Ascending aorta (tissue), 2 donors: ENCODE results near the gene CTIF. TPM values are rescaled to one million over a fixed set of nuclear protein-coding genes. Genes with fewer than 3 reads are reported as not detected.
A peak's percentile ranks its signal among the peaks of the same experiment; 100 is the strongest.
"Not testable (repeated sequence)": the region's sequence is repeated elsewhere in the genome, so short reads cannot be mapped to it uniquely, and the experiment has no call there.

ENCODE experiments used
- DNase-seq, 2 donors: peaks; one replicate each; pipeline ENCODE4 v3.0.0-alpha.2; 2019; ENCODE audit warnings: low spot score in 2 of 2
- H3K27ac ChIP-seq, 2 donors: fragments of 200-600 bp; sonication (generic); one replicate each; pipeline ENCODE4 v1.5.1; 2016 to 2017; ENCODE audit warnings: mild to moderate bottlenecking in 1 of 2
- H3K27me3 ChIP-seq: fragments of 200-600 bp; sonication (generic); one replicate; pipeline ENCODE4 v1.5.1; 2017
- H3K36me3 ChIP-seq, 2 donors: fragments of 200-600 bp; sonication (generic); one replicate each; pipeline ENCODE4 v1.5.1; 2016
- H3K4me1 ChIP-seq, 2 donors: fragments of 200-600 bp; sonication (generic); one replicate each; pipeline ENCODE4 v1.5.1; 2016 to 2017; ENCODE audit warnings: mild to moderate bottlenecking in 1 of 2
- H3K4me3 ChIP-seq, 2 donors: fragments of 200-600 bp; sonication (generic); one replicate each; pipeline ENCODE4 v1.5.1; 2016 to 2017; ENCODE audit warnings: mild to moderate bottlenecking in 1 of 2
- H3K9me3 ChIP-seq, 2 donors: fragments of 200-600 bp; sonication (generic); one replicate each; pipeline ENCODE4 v1.5.1; 2016
- intact Hi-C: fragments of 100-400 bp; cut with DNase I; formaldehyde crosslinking; loops from one replicate; pipeline ENCODE4 v1.15.1; 2023
- total RNA-seq: library from RNA; depleted of rRNA; stranded (reverse); fragments of >200 nt; gene quantifications from one replicate; pipeline ENCODE4 v1.1.0, GENCODE V29; 2016
- TF ChIP-seq, protein P1 (sequence below), 3 experiments: fragments of 200-600 bp in 2 of 3; fragments of 450-650 bp in 1 of 3; sonication (generic) in 2 of 3; IDR thresholded peaks; one replicate each; pipeline ENCODE4 v1.5.1; 2016 to 2019; ENCODE audit warnings: antibody characterized with exemption in 3 of 3, mild to moderate bottlenecking in 1 of 3, moderate library complexity in 1 of 3

CTIF gene
- total RNA-seq, 1 donor from 2014 or later: 55.3 TPM

DNA sequence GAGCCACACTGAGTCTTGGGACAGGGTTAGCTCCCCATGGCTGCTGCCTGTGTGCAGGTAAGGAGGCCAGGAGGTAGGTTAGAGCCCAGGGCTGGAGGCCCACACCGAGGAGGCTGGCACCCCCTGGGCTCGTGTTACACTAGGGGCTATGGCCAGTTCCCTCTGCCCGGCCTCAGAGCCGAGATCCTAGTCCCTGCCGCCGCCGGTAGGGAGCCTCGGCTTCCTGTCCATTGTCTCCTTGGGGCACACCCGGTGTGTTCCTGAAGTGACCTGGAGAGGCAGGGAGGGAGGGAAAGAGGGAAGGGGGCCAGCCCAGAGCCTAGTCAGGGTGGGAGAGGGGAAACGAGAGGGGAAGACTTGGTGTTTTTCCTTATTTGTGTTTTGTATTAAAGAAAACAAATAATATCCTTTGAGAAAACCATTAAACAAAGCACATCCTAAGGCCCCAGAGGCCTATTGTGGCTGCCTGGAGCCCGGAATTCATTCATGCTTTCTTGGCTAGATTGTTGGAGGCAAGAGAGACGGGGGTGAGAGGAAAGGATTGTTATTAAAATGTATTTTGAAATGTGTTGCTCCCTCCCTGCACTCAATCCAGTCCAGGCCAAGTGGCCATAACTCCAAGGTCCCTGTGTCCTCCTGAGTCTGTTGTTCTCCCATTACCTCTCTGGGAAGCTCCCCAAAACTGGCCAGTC lies 170.7 kb downstream of the CTIF start:
- TF ChIP-seq, protein P1, sequence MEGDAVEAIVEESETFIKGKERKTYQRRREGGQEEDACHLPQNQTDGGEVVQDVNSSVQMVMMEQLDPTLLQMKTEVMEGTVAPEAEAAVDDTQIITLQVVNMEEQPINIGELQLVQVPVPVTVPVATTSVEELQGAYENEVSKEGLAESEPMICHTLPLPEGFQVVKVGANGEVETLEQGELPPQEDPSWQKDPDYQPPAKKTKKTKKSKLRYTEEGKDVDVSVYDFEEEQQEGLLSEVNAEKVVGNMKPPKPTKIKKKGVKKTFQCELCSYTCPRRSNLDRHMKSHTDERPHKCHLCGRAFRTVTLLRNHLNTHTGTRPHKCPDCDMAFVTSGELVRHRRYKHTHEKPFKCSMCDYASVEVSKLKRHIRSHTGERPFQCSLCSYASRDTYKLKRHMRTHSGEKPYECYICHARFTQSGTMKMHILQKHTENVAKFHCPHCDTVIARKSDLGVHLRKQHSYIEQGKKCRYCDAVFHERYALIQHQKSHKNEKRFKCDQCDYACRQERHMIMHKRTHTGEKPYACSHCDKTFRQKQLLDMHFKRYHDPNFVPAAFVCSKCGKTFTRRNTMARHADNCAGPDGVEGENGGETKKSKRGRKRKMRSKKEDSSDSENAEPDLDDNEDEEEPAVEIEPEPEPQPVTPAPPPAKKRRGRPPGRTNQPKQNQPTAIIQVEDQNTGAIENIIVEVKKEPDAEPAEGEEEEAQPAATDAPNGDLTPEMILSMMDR (IDR thresholded peaks at IDR 0.05): no peak
- intact Hi-C loops: loop anchor here (5.0 kb wide), 1 partner anchor 58 kb away; no protein-coding TSS in a partner anchor
- peaks cover 0 to 2% of the 10 kb centered on the region in 2 donors for H3K4me1 ChIP-seq
- H3K27ac ChIP-seq: peak overlapping the region in 1 of 2 donors; percentile 19
- peaks cover 0 to 6% of the 10 kb centered on the region in 2 donors for H3K36me3 ChIP-seq
- no peak overlapping the region for H3K4me3 ChIP-seq
- no peaks in the 10 kb centered on the region for H3K27me3 ChIP-seq
- no peak for DNase-seq
- H3K9me3 ChIP-seq: no peaks in the 10 kb centered on the region

DNA sequence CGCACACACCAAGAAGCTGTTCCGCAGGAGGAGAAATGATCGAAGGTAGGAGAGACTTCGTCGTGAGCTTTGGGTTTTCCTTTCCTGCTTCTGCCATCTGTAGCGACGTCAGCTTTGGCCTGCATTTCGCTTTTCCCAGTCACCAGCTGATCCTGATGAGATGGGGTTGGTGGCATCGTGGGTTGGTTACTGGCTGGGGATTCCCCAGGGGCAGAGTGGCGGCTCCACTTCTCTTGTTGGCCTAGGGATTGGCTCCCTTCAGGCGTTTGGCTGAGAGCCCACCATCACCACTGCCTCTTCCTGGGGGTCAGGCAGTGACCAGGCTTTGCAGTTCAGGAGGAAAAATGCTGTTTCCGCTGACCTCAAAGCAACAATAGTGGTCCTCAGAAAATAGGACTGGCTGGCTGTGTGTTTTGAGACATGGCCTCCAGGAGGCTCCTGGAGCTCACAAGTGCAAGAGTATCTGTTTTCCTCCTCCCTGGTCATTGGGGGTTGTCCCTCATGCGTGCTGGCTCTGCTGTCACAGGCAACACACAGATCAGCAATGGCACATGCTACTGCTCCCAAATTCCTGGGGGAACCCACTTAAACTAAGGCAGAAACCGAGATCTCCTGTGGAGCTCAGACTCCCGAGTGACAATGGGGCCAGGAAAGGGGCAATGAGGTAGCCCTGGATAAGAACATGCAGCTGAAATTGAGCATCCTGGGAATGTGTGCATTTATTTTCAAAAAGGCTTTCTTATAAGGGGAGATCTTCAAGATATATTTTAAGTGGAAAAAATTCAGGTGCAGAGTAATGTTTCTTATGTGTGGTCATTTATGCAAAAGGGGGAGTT lies 173.0 kb downstream of the CTIF start:
- intact Hi-C loops: loop anchor here (5.0 kb wide), 1 partner anchor 55 kb away; no protein-coding TSS in a partner anchor
- DNase-seq: no peak

DNA sequence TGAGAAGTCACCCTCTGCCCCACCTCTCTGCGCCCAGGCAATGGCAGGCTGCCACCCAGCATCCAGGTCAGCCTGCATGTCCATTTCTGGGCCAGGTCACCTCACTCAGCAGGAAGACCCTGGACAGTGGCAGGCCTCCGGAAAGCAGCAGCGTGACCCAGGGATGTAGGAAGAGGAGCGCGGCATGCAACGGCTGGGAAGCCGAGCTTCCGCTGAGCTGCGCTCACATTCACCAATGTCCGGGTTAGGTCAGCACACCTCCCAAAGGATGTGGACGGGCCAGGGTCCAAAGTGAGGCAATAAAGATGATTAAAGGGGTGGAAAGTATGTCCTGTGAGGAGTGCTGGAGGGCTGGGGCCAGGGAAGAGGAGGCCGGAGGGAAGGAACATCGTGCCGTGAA lies 174.5 kb downstream of the CTIF start:
- Histone ChIP-seq H3K27ac (no peak overlapping the region), H3K27me3 (no peaks in the 10 kb centered on the region)
- TF ChIP-seq, protein P1 (IDR thresholded peaks at IDR 0.05): no peak

More for the DNA sequence above, 173.0 kb downstream of the CTIF start:
- Histone ChIP-seq H3K4me1 (peaks cover 0 to 1% of the 10 kb centered on the region in 2 donors), H3K36me3 (peaks cover 0 to 6% of the 10 kb centered on the region in 2 donors), H3K27me3 (no peaks in the 10 kb centered on the region), H3K27ac (no peak overlapping the region), H3K4me3 (no peak overlapping the region), H3K9me3 (no peaks in the 10 kb centered on the region)
- TF ChIP-seq, protein P1 (IDR thresholded peaks at IDR 0.05): peak; percentile 22 to 63 (median 48)

DNA sequence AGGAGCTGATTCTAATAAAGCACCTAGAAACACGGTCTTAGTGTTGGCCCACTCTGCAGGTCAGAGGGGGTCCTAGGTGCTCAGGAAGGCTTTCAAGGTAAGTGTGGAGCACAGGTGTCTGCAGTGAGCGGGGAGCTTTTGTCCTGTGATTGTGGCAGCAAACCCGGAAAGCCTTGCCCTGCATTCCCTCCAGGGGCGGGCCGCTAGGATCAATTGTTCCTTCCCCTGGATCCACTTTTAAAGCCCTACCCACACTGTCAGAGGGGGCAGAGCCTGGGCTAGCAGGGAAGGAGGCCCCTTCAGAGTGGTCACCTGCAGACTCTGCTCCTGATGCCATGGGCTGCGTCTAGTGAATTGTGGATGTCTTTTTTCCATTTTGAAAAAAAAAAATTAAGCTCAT lies 176.0 kb downstream of the CTIF start:
- DNase-seq: no peak
- Histone ChIP-seq H3K4me1 (no peaks in the 10 kb centered on the region), H3K4me3 (no peak overlapping the region), H3K9me3 (no peaks in the 10 kb centered on the region), H3K27ac (no peak overlapping the region), H3K27me3 (no peaks in the 10 kb centered on the region), H3K36me3 (peaks cover 0 to 6% of the 10 kb centered on the region in 2 donors)
- TF ChIP-seq, protein P1 (IDR thresholded peaks at IDR 0.05): no peak
- intact Hi-C loops: loop anchor here (5.0 kb wide), 1 partner anchor 52 kb away; no protein-coding TSS in a partner anchor

More for the DNA sequence above, 174.5 kb downstream of the CTIF start:
- intact Hi-C loops: loop anchor here (5.0 kb wide), 1 partner anchor 54 kb away; no protein-coding TSS in a partner anchor
- Histone ChIP-seq H3K4me1 (no peaks in the 10 kb centered on the region), H3K4me3 (no peak overlapping the region), H3K9me3 (no peaks in the 10 kb centered on the region), H3K36me3 (peaks cover 0 to 6% of the 10 kb centered on the region in 2 donors)
- no peak for DNase-seq

DNA sequence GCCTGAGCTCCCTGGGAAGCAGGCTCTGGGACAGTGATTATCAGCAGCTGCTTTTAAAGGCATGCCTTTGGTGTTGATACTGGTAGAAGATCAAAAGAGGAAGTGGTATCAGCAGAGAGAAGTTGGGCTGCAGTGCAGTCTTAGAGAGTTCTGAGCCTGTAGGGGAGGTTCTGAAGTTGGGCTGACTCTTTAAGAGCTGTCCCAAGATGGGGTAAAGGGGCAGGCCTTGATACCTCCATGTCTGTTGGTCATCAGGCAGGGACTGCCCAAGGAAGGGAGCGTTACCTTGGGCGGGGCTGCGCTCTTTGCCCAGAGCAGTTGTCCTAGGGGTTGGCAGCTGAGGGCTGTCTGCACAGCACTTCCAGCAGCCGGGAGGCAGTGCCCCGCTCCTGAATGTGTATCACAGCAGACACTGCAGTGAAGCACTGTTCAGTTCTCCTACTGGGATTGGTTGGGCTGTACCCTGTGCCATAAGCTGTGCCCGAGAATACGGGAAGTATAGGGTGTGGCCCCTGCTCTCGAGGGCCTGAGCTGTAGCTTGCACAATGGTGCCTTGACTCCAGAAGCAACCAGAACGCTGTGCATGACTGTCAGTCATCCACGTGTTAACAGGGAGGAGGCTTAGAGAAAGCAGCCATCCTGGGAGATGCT lies 177.0 kb downstream of the CTIF start:
- TF ChIP-seq, protein P1 (IDR thresholded peaks at IDR 0.05): no peak
- no peak overlapping the region for H3K4me3 ChIP-seq

DNA sequence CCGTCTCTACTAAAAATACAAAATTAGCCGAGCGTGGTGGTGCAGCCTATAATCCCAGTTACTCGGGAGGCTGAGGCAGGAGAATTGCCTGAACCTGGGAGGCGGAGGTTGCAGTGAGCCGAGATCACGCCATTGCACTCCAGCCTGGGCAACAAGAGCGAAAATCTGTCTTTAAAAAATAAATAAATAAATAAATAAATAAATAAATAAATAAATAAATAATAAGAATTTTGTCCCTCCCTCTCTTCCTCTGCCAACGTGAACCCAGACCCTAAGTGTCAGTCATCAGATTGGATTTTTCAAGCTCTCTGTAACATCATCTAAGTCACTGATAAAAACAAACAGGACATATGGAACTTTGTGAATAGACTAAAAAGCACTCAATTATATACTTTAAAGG lies 178.4 kb downstream of the CTIF start:
- peaks cover 8 to 14% of the 10 kb centered on the region in 2 donors for H3K4me1 ChIP-seq
- H3K4me3 ChIP-seq, H3K27ac ChIP-seq, H3K36me3 ChIP-seq, H3K9me3 ChIP-seq, intact Hi-C loops, DNase-seq, H3K27me3 ChIP-seq: not testable (repeated sequence)

More for the DNA sequence above, 177.0 kb downstream of the CTIF start:
- intact Hi-C loops: no loop called here
- peaks cover 1 to 7% of the 10 kb centered on the region in 2 donors for H3K4me1 ChIP-seq
- peak; percentile 29 to 69 for DNase-seq
- H3K9me3 ChIP-seq: no peaks in the 10 kb centered on the region
- H3K27ac ChIP-seq: no peak overlapping the region
- H3K27me3 ChIP-seq: no peaks in the 10 kb centered on the region
- H3K36me3 ChIP-seq: peaks cover 0 to 6% of the 10 kb centered on the region in 2 donors
